Esophagus muscularis mucosa (tissue), 4 donors: ENCODE data around the gene WDR87.

Experiments
- EP300 ChIP-seq: sonication (generic); formaldehyde crosslinking; IDR thresholded peaks from one replicate; pipeline ENCODE4 v1.6.1; 2017; ENCODE audit warnings: antibody characterized with exemption
- POLR2A ChIP-seq: fragments of 450-650 bp; IDR thresholded peaks from one replicate; pipeline ENCODE4 v1.6.1; 2017; ENCODE audit warnings: antibody characterized with exemption, moderate library complexity, mild to moderate bottlenecking, low read depth
- POLR2AphosphoS5 ChIP-seq, 2 donors: sonication (generic); formaldehyde crosslinking; IDR thresholded peaks; one replicate each; pipeline ENCODE4 v1.6.1; 2017; ENCODE audit warnings: antibody characterized with exemption in 2 of 2
- TF ChIP-seq, protein P1 (sequence below), 3 experiments: fragments of 200-600 bp in 2 of 3; fragments of 450-650 bp in 1 of 3; sonication (generic) in 2 of 3; IDR thresholded peaks; one replicate each; pipeline ENCODE4 v1.5.1; 2017 to 2019; ENCODE audit warnings: antibody characterized with exemption in 3 of 3, mild to moderate bottlenecking in 2 of 3, moderate library complexity in 1 of 3

DNA sequence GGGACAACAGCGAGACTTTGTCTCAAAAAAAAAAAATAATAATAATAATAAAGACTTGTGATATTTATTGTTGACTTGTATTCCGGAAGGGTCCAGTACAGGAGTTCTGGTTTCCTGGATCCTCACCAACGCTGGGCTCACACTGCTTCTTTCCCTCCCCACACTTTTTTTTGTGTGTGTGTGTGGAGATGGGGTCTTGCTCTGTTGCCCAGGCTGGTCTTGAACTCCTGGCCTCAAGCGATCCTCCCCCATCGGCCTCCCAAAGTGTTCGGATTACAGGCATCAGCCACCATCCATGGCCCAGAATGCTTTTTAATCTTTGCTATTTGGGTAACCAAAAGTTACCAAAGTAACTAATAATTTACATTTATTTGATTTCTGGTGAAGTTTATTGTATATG lies 39.7 kb upstream of the WDR87 start:
- TF ChIP-seq, protein P1, sequence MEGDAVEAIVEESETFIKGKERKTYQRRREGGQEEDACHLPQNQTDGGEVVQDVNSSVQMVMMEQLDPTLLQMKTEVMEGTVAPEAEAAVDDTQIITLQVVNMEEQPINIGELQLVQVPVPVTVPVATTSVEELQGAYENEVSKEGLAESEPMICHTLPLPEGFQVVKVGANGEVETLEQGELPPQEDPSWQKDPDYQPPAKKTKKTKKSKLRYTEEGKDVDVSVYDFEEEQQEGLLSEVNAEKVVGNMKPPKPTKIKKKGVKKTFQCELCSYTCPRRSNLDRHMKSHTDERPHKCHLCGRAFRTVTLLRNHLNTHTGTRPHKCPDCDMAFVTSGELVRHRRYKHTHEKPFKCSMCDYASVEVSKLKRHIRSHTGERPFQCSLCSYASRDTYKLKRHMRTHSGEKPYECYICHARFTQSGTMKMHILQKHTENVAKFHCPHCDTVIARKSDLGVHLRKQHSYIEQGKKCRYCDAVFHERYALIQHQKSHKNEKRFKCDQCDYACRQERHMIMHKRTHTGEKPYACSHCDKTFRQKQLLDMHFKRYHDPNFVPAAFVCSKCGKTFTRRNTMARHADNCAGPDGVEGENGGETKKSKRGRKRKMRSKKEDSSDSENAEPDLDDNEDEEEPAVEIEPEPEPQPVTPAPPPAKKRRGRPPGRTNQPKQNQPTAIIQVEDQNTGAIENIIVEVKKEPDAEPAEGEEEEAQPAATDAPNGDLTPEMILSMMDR (IDR thresholded peaks at IDR 0.05), result no peak
- TF ChIP-seq POLR2AphosphoS5 (IDR thresholded peaks at IDR 0.05) (no peak), POLR2A (no peak), EP300 (no peak)
